HepG2 (cell line): ENCODE results near the gene PMIS2. TPM values are rescaled to one million over a fixed set of nuclear protein-coding genes. Genes with fewer than 3 reads are reported as not detected.
A peak's percentile ranks its signal among the peaks of the same experiment; 100 is the strongest.

Experiments
- AFF4 ChIP-seq: sonication (generic); formaldehyde crosslinking; IDR thresholded peaks from 2 replicates; pipeline ENCODE4 v1.4.0; 2020; ENCODE audit warnings: missing genetic modification reagents
- AHR ChIP-seq: IDR thresholded peaks from 2 replicates; pipeline ENCODE4 v1.6.1; 2018; ENCODE audit warnings: missing genetic modification reagents, missing compliant biosample characterization
- CENPBD1 ChIP-seq: sonication (generic); formaldehyde crosslinking; IDR thresholded peaks from 2 replicates; pipeline ENCODE4 v1.8.0; 2022; ENCODE audit warnings: missing genetic modification reagents, low read depth, mild to moderate bottlenecking, borderline replicate concordance
- DRAP1 ChIP-seq: IDR thresholded peaks from 2 replicates; pipeline ENCODE4 v1.6.1; 2016; ENCODE audit warnings: missing genetic modification reagents, missing compliant biosample characterization
- GATAD2A ChIP-seq: IDR thresholded peaks from 2 replicates; pipeline ENCODE4 v1.6.1; 2016
- KLF6 ChIP-seq: IDR thresholded peaks from 2 replicates; pipeline ENCODE4 v1.8.0; 2016; ENCODE audit warnings: missing biosample characterization, missing genetic modification reagents
- MIER2 ChIP-seq: IDR thresholded peaks from 2 replicates; pipeline ENCODE4 v1.6.1; 2016; ENCODE audit warnings: missing biosample characterization, missing genetic modification reagents
- NCOA2 ChIP-seq: sonication (generic); formaldehyde crosslinking; IDR thresholded peaks from 2 replicates; pipeline ENCODE4 v1.8.0; 2022; ENCODE audit warnings: inconsistent platforms
- PATZ1 ChIP-seq: sonication (generic); formaldehyde crosslinking; IDR thresholded peaks from 2 replicates; pipeline ENCODE4 v1.4.0; 2020; ENCODE audit warnings: missing genetic modification reagents
- REXO4 ChIP-seq: sonication (generic); formaldehyde crosslinking; IDR thresholded peaks from 2 replicates; pipeline ENCODE4 v1.8.0; 2022; ENCODE audit warnings: missing genetic modification reagents, mild to moderate bottlenecking, borderline replicate concordance
- RNF2 ChIP-seq: fragments of 450-650 bp; conservative IDR thresholded peaks from 2 replicates; pipeline ENCODE4 v1.6.1; 2016; ENCODE audit warnings: low read depth
- RXRB ChIP-seq: IDR thresholded peaks from 2 replicates; pipeline ENCODE4 v1.6.1; 2016; ENCODE audit warnings: borderline replicate concordance, missing genetic modification reagents, missing compliant biosample characterization
- ZBTB42 ChIP-seq: sonication (generic); formaldehyde crosslinking; IDR thresholded peaks from 2 replicates; pipeline ENCODE4 v1.5.0; 2020; ENCODE audit warnings: mild to moderate bottlenecking, missing genetic modification reagents
- ZFYVE20 ChIP-seq: sonication (generic); formaldehyde crosslinking; IDR thresholded peaks from 2 replicates; pipeline ENCODE4 v1.8.0; 2023; ENCODE audit warnings: low read depth, mild to moderate bottlenecking, moderate library complexity, missing genetic modification reagents, borderline replicate concordance
- ZNF256 ChIP-seq: sonication (generic); formaldehyde crosslinking; conservative IDR thresholded peaks from 2 replicates; pipeline ENCODE4 v1.4.0; 2020; ENCODE audit warnings: missing genetic modification reagents
- ZNF557 ChIP-seq: sonication (generic); formaldehyde crosslinking; IDR thresholded peaks from 2 replicates; pipeline ENCODE4 v1.4.0; 2020; ENCODE audit warnings: missing genetic modification reagents
- ZNF563 ChIP-seq: sonication (generic); formaldehyde crosslinking; IDR thresholded peaks from 2 replicates; pipeline ENCODE4 v1.8.0; 2022; ENCODE audit warnings: mild to moderate bottlenecking, moderate library complexity, missing genetic modification reagents
- ZNF572 ChIP-seq: sonication (generic); formaldehyde crosslinking; IDR thresholded peaks from 2 replicates; pipeline ENCODE4 v1.5.1; 2020; ENCODE audit warnings: mild to moderate bottlenecking, missing genetic modification reagents
- ZNF629 ChIP-seq: sonication (generic); formaldehyde crosslinking; conservative IDR thresholded peaks from 2 replicates; pipeline ENCODE4 v1.5.0; 2020; ENCODE audit warnings: missing genetic modification reagents
- ZNF674 ChIP-seq: sonication (generic); formaldehyde crosslinking; IDR thresholded peaks from 2 replicates; pipeline ENCODE4 v1.5.0; 2020; ENCODE audit warnings: low read depth, mild to moderate bottlenecking, missing genetic modification reagents
- ZSCAN25 ChIP-seq: sonication (generic); formaldehyde crosslinking; IDR thresholded peaks from 2 replicates; pipeline ENCODE4 v1.8.0; 2022; ENCODE audit warnings: mild to moderate bottlenecking, missing genetic modification reagents
- polyA plus RNA-seq, 8 experiments: library from polyadenylated mRNA; depleted of rRNA in 3 of 8; stranded (reverse) in 7 of 8; unstranded in 1 of 8; fragments of >200 nt; fragmentation: Illumina TruSeq in 4 of 8; extraction: Trizol in 4 of 8; gene quantifications; 2 replicates each; pipeline versions ENCODE4 v1.2.1 to v1.2.3, GENCODE V29; 2011 to 2016; ENCODE audit warnings: low read depth in 4 of 8, missing spikeins in 1 of 8, mixed read lengths in 1 of 8; ENCODE audit not compliant: insufficient read depth in 1 of 8
- total RNA-seq, 5 experiments: library from RNA; depleted of rRNA; stranded (reverse); fragments of >200 nt; fragmentation: Illumina TruSeq; extraction: Trizol; gene quantifications; 2 replicates each; pipeline ENCODE4 v1.2.3, GENCODE V29; 2016; ENCODE audit warnings: low read depth in 1 of 5

The PMIS2 gene
- total and polyA plus RNA-seq, 2 of the 13 experiments (the other 11 are each of a cell fraction or from before 2014, with no cell fraction given) = not detected

GRCh38 chr19:35612559-35613321, 26.8 kb downstream of the PMIS2 start, which contains the start of gene HAUS5 (continued):
- TF ChIP-seq AFF4 (no peak), AHR (CRISPR knock-in tag) (no peak), ZBTB42 (CRISPR knock-in tag) (no peak), ZNF256 (CRISPR knock-in tag) (0 out of 2 replicates have a peak, but pooled peaks have one; percentile 45), ZNF557 (CRISPR knock-in tag) (0 out of 2 replicates have a peak, but pooled peaks have one; percentile 40), KLF6 (CRISPR knock-in tag) (0 out of 2 replicates have a peak, but pooled peaks have one; percentile 36), DRAP1 (CRISPR knock-in tag) (peak; percentile 66), ZNF674 (CRISPR knock-in tag) (no peak), MIER2 (CRISPR knock-in tag) (no peak), PATZ1 (CRISPR knock-in tag) (0 out of 2 replicates have a peak, but pooled peaks have one; percentile 27), REXO4 (CRISPR knock-in tag) (no peak), GATAD2A (CRISPR knock-in tag) (peak; percentile 66), CENPBD1 (CRISPR knock-in tag) (no peak), ZSCAN25 (0 out of 2 replicates have a peak, but pooled peaks have one; percentile 16), RXRB (CRISPR knock-in tag) (peak; percentile 48; the same call in 1 of the 2 replicates), ZNF563 (peak; percentile 77; the same call in 1 of the 2 replicates), ZNF629 (CRISPR knock-in tag) (no peak; the same call in 1 of the 2 replicates), ZFYVE20 (CRISPR knock-in tag) (no peak), NCOA2 (CRISPR knock-in tag) (no peak), RNF2 (no peak), ZNF572 (CRISPR knock-in tag) (no peak)
